SK-N-MC (cell line): ENCODE measurements around the gene DMRTA1.

Experiments used
- DNase-seq: peaks from one replicate; pipeline ENCODE4 v3.0.0-alpha.2; 2011; ENCODE audit warnings: low read depth, low spot score
- H3K27ac ChIP-seq: fragments of 200-600 bp; sonication (generic); 2 replicates; pipeline ENCODE4 v1.5.1; 2016; ENCODE audit warnings: mixed run types
- H3K36me3 ChIP-seq: fragments of 200-600 bp; sonication (generic); 2 replicates; pipeline ENCODE4 v1.6.1; 2017; ENCODE audit warnings: antibody characterized with exemption, low read length, mixed read lengths; ENCODE audit not compliant: insufficient read depth
- H3K4me3 ChIP-seq: fragments of 200-600 bp; sonication (generic); 2 replicates; pipeline ENCODE4 v1.5.1; 2016
- H3K9ac ChIP-seq: fragments of 200-600 bp; sonication (generic); 2 replicates; pipeline ENCODE4 v1.8.0; 2017; ENCODE audit warnings: mixed run types, mixed read lengths; ENCODE audit not compliant: insufficient read length
- H3K9me3 ChIP-seq: fragments of 200-600 bp; sonication (generic); 2 replicates; pipeline ENCODE4 v1.6.1; 2017; ENCODE audit warnings: low read depth, mild to moderate bottlenecking, antibody characterized with exemption, low read length, moderate library complexity, mixed read lengths
- EZH2 ChIP-seq: fragments of 200-600 bp; sonication (generic); IDR thresholded peaks from one replicate; pipeline ENCODE4 v1.6.1; 2017; ENCODE audit warnings: antibody characterized with exemption
- FOXP2 ChIP-seq: optimal IDR thresholded peaks from 2 replicates; pipeline ENCODE3; 2011; ENCODE audit warnings: mild to moderate bottlenecking, moderate library complexity; ENCODE audit not compliant: insufficient read depth; ENCODE audit errors: extremely low read length, control extremely low read depth
- POLR2AphosphoS5 ChIP-seq: IDR thresholded peaks from 2 replicates; pipeline ENCODE4 v1.6.1; 2012; ENCODE audit warnings: mild to moderate bottlenecking, low read depth, low read length, borderline replicate concordance

Gene DMRTA1

GRCh38 chr9:22446589-22446949 lies at the start of gene DMRTA1:
TSS of gene DMRTA1 (plus strand) at chr9:22446824. CDS start at chr9:22447066, 242 bp downstream.
- H3K4me3 ChIP-seq, result peak within 1 kb of the TSS; percentile 72
- H3K9me3 ChIP-seq, result no peaks in the 10 kb centered on the region
- no peak within 1 kb of the TSS for H3K27ac ChIP-seq
- no peak for DNase-seq
- no peaks in the 10 kb centered on the region for H3K36me3 ChIP-seq
- no peak for TF ChIP-seq EZH2
- TF ChIP-seq FOXP2, result no peak
- no peak for TF ChIP-seq POLR2AphosphoS5
- H3K9ac ChIP-seq, result no peak within 1 kb of the TSS

GRCh38 chr9:22401671-22402070 lies 45.0 kb upstream of the DMRTA1 start:
- no peak overlapping the region for H3K4me3 ChIP-seq
- H3K9me3 ChIP-seq, result no peaks in the 10 kb centered on the region
- no peak overlapping the region for H3K27ac ChIP-seq
- no peaks in the 10 kb centered on the region for H3K36me3 ChIP-seq
- no peak overlapping the region for H3K9ac ChIP-seq
- no peak for DNase-seq
- TF ChIP-seq POLR2AphosphoS5 (no peak), EZH2 (no peak), FOXP2 (no peak)

GRCh38 chr9:22405869-22406659 lies 40.6 kb upstream of the DMRTA1 start:
- no peak overlapping the region for H3K27ac ChIP-seq
- H3K9me3 ChIP-seq, result no peaks in the 10 kb centered on the region
- H3K9ac ChIP-seq, result no peak overlapping the region
- no peaks in the 10 kb centered on the region for H3K36me3 ChIP-seq
- no peak overlapping the region for H3K4me3 ChIP-seq
- TF ChIP-seq POLR2AphosphoS5 (no peak), FOXP2 (no peak), EZH2 (no peak)
- no peak for DNase-seq

GRCh38 chr9:22413884-22414283 lies 32.7 kb upstream of the DMRTA1 start:
- Histone ChIP-seq H3K9ac (no peak overlapping the region), H3K27ac (no peak overlapping the region), H3K36me3 (no peaks in the 10 kb centered on the region), H3K4me3 (no peak overlapping the region), H3K9me3 (no peaks in the 10 kb centered on the region)
- TF ChIP-seq POLR2AphosphoS5 (no peak), EZH2 (no peak), FOXP2 (no peak)
- no peak for DNase-seq

- TF ChIP-seq EZH2, result no peak
- no peak for TF ChIP-seq POLR2AphosphoS5
- TF ChIP-seq FOXP2, result no peak
- no peaks in the 10 kb centered on the region for H3K9me3 ChIP-seq
- H3K36me3 ChIP-seq, result no peaks in the 10 kb centered on the region
- H3K27ac ChIP-seq, result no peak overlapping the region
- H3K9ac ChIP-seq, result no peak overlapping the region
- H3K4me3 ChIP-seq, result no peak overlapping the region
- no peak for DNase-seq
These were observed 30.5 kb upstream of the DMRTA1 start for GRCh38 chr9:22415941-22416691.

GRCh38 chr9:22416692-22417060 lies 29.9 kb upstream of the DMRTA1 start:
- Histone ChIP-seq H3K9me3 (no peaks in the 10 kb centered on the region), H3K27ac (no peak overlapping the region), H3K9ac (no peak overlapping the region), H3K4me3 (no peak overlapping the region), H3K36me3 (no peaks in the 10 kb centered on the region)
- TF ChIP-seq FOXP2 (no peak), POLR2AphosphoS5 (no peak), EZH2 (no peak)
- no peak for DNase-seq

- Histone ChIP-seq H3K4me3 (no peak overlapping the region), H3K36me3 (no peaks in the 10 kb centered on the region), H3K27ac (no peak overlapping the region), H3K9me3 (no peaks in the 10 kb centered on the region), H3K9ac (no peak overlapping the region)
- DNase-seq, result no peak
- no peak for TF ChIP-seq POLR2AphosphoS5
- TF ChIP-seq FOXP2, result no peak
- no peak for TF ChIP-seq EZH2
These were observed 23.1 kb upstream of the DMRTA1 start for GRCh38 chr9:22423566-22423965.

- no peaks in the 10 kb centered on the region for H3K36me3 ChIP-seq
- no peaks in the 10 kb centered on the region for H3K9me3 ChIP-seq
- no peak overlapping the region for H3K4me3 ChIP-seq
- H3K9ac ChIP-seq, result no peak overlapping the region
- no peak for DNase-seq
- TF ChIP-seq FOXP2 (no peak), POLR2AphosphoS5 (no peak), EZH2 (no peak)
- H3K27ac ChIP-seq, result no peak overlapping the region
These were observed 22.0 kb upstream of the DMRTA1 start for GRCh38 chr9:22424616-22425015.

- DNase-seq, result no peak
These were observed 21.1 kb upstream of the DMRTA1 start for GRCh38 chr9:22425551-22425950.

More at GRCh38 chr9:22425551-22425950, 21.1 kb upstream of the DMRTA1 start:
- H3K36me3 ChIP-seq, result no peaks in the 10 kb centered on the region
- H3K9me3 ChIP-seq, result no peaks in the 10 kb centered on the region
- H3K4me3 ChIP-seq, result no peak overlapping the region
- no peak overlapping the region for H3K9ac ChIP-seq
- H3K27ac ChIP-seq, result no peak overlapping the region
- TF ChIP-seq FOXP2, result no peak
- TF ChIP-seq EZH2, result no peak
- TF ChIP-seq POLR2AphosphoS5, result no peak
